H9 (cell line): ENCODE results near the gene LRRK1. TPM values are rescaled to one million over a fixed set of nuclear protein-coding genes. Genes with fewer than 3 reads are reported as not detected.

Experiments
- DNase-seq: peaks from one replicate; pipeline ENCODE4 v3.0.0-alpha.2; 2017
- H2AFZ ChIP-seq: one replicate; pipeline ENCODE4 v1.6.1; 2013; ENCODE audit warnings: mild to moderate bottlenecking, low read length, control low read depth, moderate library complexity
- H2AK5ac ChIP-seq: 2 replicates; pipeline ENCODE4 v1.6.1; 2013; ENCODE audit warnings: low read length, control low read depth, mixed read lengths; ENCODE audit not compliant: insufficient read length
- H2BK120ac ChIP-seq: one replicate; pipeline ENCODE4 v1.6.1; 2013; ENCODE audit warnings: low read depth, mild to moderate bottlenecking, low read length, control low read depth, inconsistent platforms; ENCODE audit not compliant: poor library complexity, severe bottlenecking
- H2BK12ac ChIP-seq: 2 replicates; pipeline ENCODE4 v1.6.1; 2013; ENCODE audit warnings: low read length, control low read depth, mixed read lengths, low read depth; ENCODE audit not compliant: insufficient read length
- H2BK15ac ChIP-seq: 2 replicates; pipeline ENCODE4 v1.6.1; 2013; ENCODE audit warnings: low read depth, low read length, control low read depth
- H2BK20ac ChIP-seq: one replicate; pipeline ENCODE4 v1.6.1; 2013; ENCODE audit warnings: low read depth, mild to moderate bottlenecking, low read length, control low read depth, inconsistent platforms; ENCODE audit not compliant: poor library complexity, severe bottlenecking
- H2BK5ac ChIP-seq: 2 replicates; pipeline ENCODE4 v1.6.1; 2013; ENCODE audit warnings: low read length, control low read depth, mixed read lengths; ENCODE audit not compliant: insufficient read length
- H3K14ac ChIP-seq: 2 replicates; pipeline ENCODE4 v1.6.1; 2013; ENCODE audit warnings: low read length, control low read depth; ENCODE audit not compliant: insufficient read depth
- H3K18ac ChIP-seq: 2 replicates; pipeline ENCODE4 v1.6.1; 2013; ENCODE audit warnings: low read depth, mild to moderate bottlenecking, mixed read lengths, low read length, control low read depth; ENCODE audit not compliant: insufficient read length
- H3K23ac ChIP-seq: 2 replicates; pipeline ENCODE4 v1.6.1; 2013; ENCODE audit warnings: low read length, control low read depth, mixed read lengths, low read depth; ENCODE audit not compliant: insufficient read length
- H3K23me2 ChIP-seq: 2 replicates; pipeline ENCODE4 v1.6.1; 2013; ENCODE audit warnings: low read depth, mild to moderate bottlenecking, mixed read lengths, low read length, control low read depth; ENCODE audit not compliant: insufficient read length, poor library complexity, severe bottlenecking
- H3K27ac ChIP-seq: 2 replicates; pipeline ENCODE4 v1.5.1; 2013; ENCODE audit warnings: low read length, control low read depth, mixed read lengths, low read depth; ENCODE audit not compliant: insufficient read length
- H3K27me3 ChIP-seq: 2 replicates; pipeline ENCODE4 v1.6.1; 2013; ENCODE audit warnings: low read length, control low read depth, inconsistent platforms; ENCODE audit not compliant: insufficient read depth
- H3K4ac ChIP-seq: 2 replicates; pipeline ENCODE4 v1.6.1; 2013; ENCODE audit warnings: low read depth, mild to moderate bottlenecking, control low read depth, inconsistent platforms, low read length, moderate library complexity
- H3K4me1 ChIP-seq: 2 replicates; pipeline ENCODE4 v1.6.1; 2013; ENCODE audit warnings: low read length, control low read depth, inconsistent platforms; ENCODE audit not compliant: insufficient read depth
- H3K4me2 ChIP-seq: 2 replicates; pipeline ENCODE4 v1.6.1; 2013; ENCODE audit warnings: low read length, control low read depth, mixed read lengths; ENCODE audit not compliant: insufficient read length, insufficient read depth
- H3K56ac ChIP-seq: 2 replicates; pipeline ENCODE4 v1.6.1; 2013; ENCODE audit warnings: low read depth, mild to moderate bottlenecking, mixed read lengths, low read length, control low read depth; ENCODE audit not compliant: insufficient read length
- H3K79me1 ChIP-seq: 2 replicates; pipeline ENCODE4 v1.6.1; 2013; ENCODE audit warnings: low read depth, mild to moderate bottlenecking, moderate library complexity, low read length, control low read depth, inconsistent platforms; ENCODE audit not compliant: insufficient read depth, poor library complexity, severe bottlenecking
- H3K79me2 ChIP-seq: 2 replicates; pipeline ENCODE4 v1.6.1; 2013; ENCODE audit warnings: low read length, control low read depth, inconsistent platforms; ENCODE audit not compliant: insufficient read depth
- H3K9ac ChIP-seq: 2 replicates; pipeline ENCODE4 v1.6.1; 2013; ENCODE audit warnings: low read length, control low read depth, mixed read lengths; ENCODE audit not compliant: insufficient read length; ENCODE audit errors: extremely low read depth
- H3K9me3 ChIP-seq: one replicate; pipeline ENCODE4 v1.6.1; 2013; ENCODE audit warnings: low read depth, low read length, inconsistent platforms; ENCODE audit not compliant: control insufficient read depth
- H3T11ph ChIP-seq: one replicate; pipeline ENCODE4 v1.6.1; 2013; ENCODE audit warnings: mild to moderate bottlenecking, low read length, control low read depth, inconsistent platforms
- H4K20me1 ChIP-seq: one replicate; pipeline ENCODE4 v1.6.1; 2013; ENCODE audit not compliant: control insufficient read depth, insufficient read length, insufficient read depth
- H4K5ac ChIP-seq: 2 replicates; pipeline ENCODE4 v1.6.1; 2013; ENCODE audit warnings: low read depth, mild to moderate bottlenecking, mixed read lengths, low read length, control low read depth; ENCODE audit not compliant: insufficient read length
- H4K8ac ChIP-seq: replicated peaks from 2 replicates; pipeline ENCODE4 v1.6.1; 2013; ENCODE audit warnings: low read length, control low read depth, mixed read lengths, low read depth; ENCODE audit not compliant: insufficient read length
- H4K91ac ChIP-seq: 2 replicates; pipeline ENCODE4 v1.6.1; 2013; ENCODE audit warnings: low read depth, mild to moderate bottlenecking, moderate library complexity, mixed read lengths, low read length, control low read depth; ENCODE audit not compliant: insufficient read length
- H3K27ac Mint-ChIP-seq, 3 experiments: 2 replicates in 2 of 3; 3 replicates in 1 of 3; pipeline ENCODE4 v1.8.0; 2020 to 2021; ENCODE audit warnings: mixed read lengths in 3 of 3, mild to moderate bottlenecking in 1 of 3, moderate library complexity in 1 of 3
- H3K27me3 Mint-ChIP-seq: 2 replicates; pipeline ENCODE4 v1.8.0; 2021; ENCODE audit warnings: low read depth, mild to moderate bottlenecking, moderate library complexity, mixed read lengths
- H3K36me3 Mint-ChIP-seq, 3 experiments: 2 replicates in 2 of 3; 3 replicates in 1 of 3; pipeline ENCODE4 v1.8.0; 2020 to 2021; ENCODE audit warnings: low read depth in 3 of 3, mixed read lengths in 3 of 3; ENCODE audit not compliant: insufficient read depth in 1 of 3
- H3K4me1 Mint-ChIP-seq, 2 experiments: 2 replicates each; pipeline ENCODE4 v1.8.0; 2020; ENCODE audit warnings: mixed read lengths in 2 of 2
- H3K4me3 Mint-ChIP-seq, 2 experiments: 2 replicates in 1 of 2; 3 replicates in 1 of 2; pipeline ENCODE4 v1.8.0; 2020 to 2021; ENCODE audit warnings: mild to moderate bottlenecking in 2 of 2, mixed read lengths in 2 of 2, moderate library complexity in 1 of 2
- H3K9me3 Mint-ChIP-seq, 2 experiments: 2 replicates in 1 of 2; 3 replicates in 1 of 2; pipeline ENCODE4 v1.8.0; 2020; ENCODE audit warnings: mild to moderate bottlenecking in 2 of 2, mixed read lengths in 2 of 2, moderate library complexity in 1 of 2
- CTCF ChIP-seq: fragments of 200-600 bp; sonication (generic); conservative IDR thresholded peaks from 3 replicates; pipeline ENCODE4 v1.8.0; 2021; ENCODE audit warnings: antibody characterized with exemption, mild to moderate bottlenecking
- WGBS: extraction: QIAGEN DNeasy Blood & Tissue Kit; methylation state at CpG from one replicate; pipeline ENCODE4 v1.1.7; 2013; ENCODE audit warnings: missing lambda C conversion rate, low lambda C conversion rate, mixed read lengths; ENCODE audit not compliant: insufficient read length; ENCODE audit errors: extremely low coverage; 5-methylcytosine and 5-hydroxymethylcytosine counted together
- total RNA-seq: library from RNA; stranded (reverse); gene quantifications from 2 replicates; pipeline ENCODE4 v1.2.1, GENCODE V29; 2021

The LRRK1 gene
- total RNA-seq, 1 experiment from 2014 or later, result 4.0 TPM

GRCh38 chr15:100983221-100983620 lies 64.1 kb downstream of the LRRK1 start:
- Histone ChIP-seq H3K4me2 (no peak overlapping the region), H3K4me1 (no peaks in the 10 kb centered on the region), H4K5ac (no peak overlapping the region), H3K4ac (no peak overlapping the region), H4K8ac (no peak overlapping the region), H3K79me1 (no peaks in the 10 kb centered on the region), H3K27me3 (no peaks in the 10 kb centered on the region), H2BK5ac (no peak overlapping the region), H3K27ac (no peak overlapping the region), H3K79me2 (no peaks in the 10 kb centered on the region), H3K23me2 (no peaks in the 10 kb centered on the region), H3K23ac (no peak overlapping the region), H2AK5ac (no peak overlapping the region), H3K9me3 (no peaks in the 10 kb centered on the region), H2AFZ (no peak overlapping the region), H4K91ac (no peak overlapping the region), H2BK15ac (no peak overlapping the region), H3T11ph (no peak overlapping the region), H4K20me1 (no peaks in the 10 kb centered on the region), H2BK12ac (no peak overlapping the region), H3K14ac (no peak overlapping the region), H3K9ac (no peak overlapping the region), H2BK120ac (no peak overlapping the region), H2BK20ac (no peak overlapping the region), H3K56ac (no peak overlapping the region), H3K18ac (no peak overlapping the region)
- peaks cover 4 to 7% of the 10 kb centered on the region in 2 experiments; a peak in 3 of 5 replicates for H3K9me3 Mint-ChIP-seq
- no peak for TF ChIP-seq CTCF
- peaks cover 19% of the 10 kb centered on the region for H3K27me3 Mint-ChIP-seq
- WGBS, result no CpG with 5 or more reads among the region's 7 CpGs
- H3K4me1 Mint-ChIP-seq, result peaks cover 14 to 16% of the 10 kb centered on the region in 2 experiments
- H3K36me3 Mint-ChIP-seq, result peaks cover 0 to 11% (median 4%) of the 10 kb centered on the region in 3 experiments; a peak in 2 of 7 replicates
- H3K27ac Mint-ChIP-seq, result no peak overlapping the region
- DNase-seq, result no peak
- no peak overlapping the region for H3K4me3 Mint-ChIP-seq
